Hepatocyte (in vitro differentiated cells): ENCODE measurements around the gene ZNF219. TPM values are rescaled to one million over a fixed set of nuclear protein-coding genes. Genes with fewer than 3 reads are reported as not detected.

ENCODE experiments used
- DNase-seq: peaks from one replicate; pipeline ENCODE4 v3.0.0-alpha.2; 2016; ENCODE audit warnings: low spot score
- H2AFZ ChIP-seq: fragments of 200-600 bp; sonication (generic); 2 replicates; pipeline ENCODE4 v1.6.0; 2016; ENCODE audit warnings: antibody characterized with exemption, mild to moderate bottlenecking
- H3K27ac ChIP-seq: fragments of 200-600 bp; sonication (generic); 2 replicates; pipeline ENCODE4 v1.5.1; 2016; ENCODE audit warnings: mild to moderate bottlenecking
- H3K27me3 ChIP-seq: fragments of 200-600 bp; sonication (generic); 2 replicates; pipeline ENCODE4 v1.6.1; 2016
- H3K36me3 ChIP-seq: fragments of 200-600 bp; sonication (generic); replicated peaks from 2 replicates; pipeline ENCODE4 v1.5.1; 2016; ENCODE audit warnings: low read depth; ENCODE audit not compliant: insufficient read depth
- H3K4me1 ChIP-seq: fragments of 200-600 bp; sonication (generic); 2 replicates; pipeline ENCODE4 v1.5.1; 2016; ENCODE audit warnings: mild to moderate bottlenecking, moderate library complexity; ENCODE audit not compliant: insufficient read depth
- H3K4me2 ChIP-seq: fragments of 200-600 bp; sonication (generic); 2 replicates; pipeline ENCODE4 v1.6.0; 2016
- H3K4me3 ChIP-seq: fragments of 200-600 bp; sonication (generic); 2 replicates; pipeline ENCODE4 v1.5.1; 2016; ENCODE audit warnings: mild to moderate bottlenecking
- H3K79me2 ChIP-seq: fragments of 200-600 bp; sonication (generic); 2 replicates; pipeline ENCODE4 v1.6.0; 2017; ENCODE audit warnings: mild to moderate bottlenecking
- H3K9me2 ChIP-seq: fragments of 200-600 bp; sonication (generic); replicated peaks from 2 replicates; pipeline ENCODE4 v1.6.0; 2017; ENCODE audit warnings: mild to moderate bottlenecking; ENCODE audit not compliant: insufficient read depth
- H3K9me3 ChIP-seq: fragments of 200-600 bp; sonication (generic); 2 replicates; pipeline ENCODE4 v1.5.1; 2016; ENCODE audit warnings: low read depth, mild to moderate bottlenecking
- H4K20me1 ChIP-seq: fragments of 200-600 bp; sonication (generic); 2 replicates; pipeline ENCODE4 v1.6.0; 2016; ENCODE audit warnings: mild to moderate bottlenecking; ENCODE audit not compliant: insufficient read depth, poor library complexity, severe bottlenecking
- EZH2 ChIP-seq: fragments of 200-600 bp; sonication (generic); IDR thresholded peaks from 2 replicates; pipeline ENCODE4 v1.6.1; 2016; ENCODE audit warnings: antibody characterized with exemption, mild to moderate bottlenecking, borderline replicate concordance
- EZH2phosphoT487 ChIP-seq: fragments of 200-600 bp; sonication (generic); IDR thresholded peaks from one replicate; pipeline ENCODE4 v1.6.1; 2018; ENCODE audit warnings: antibody characterized with exemption, mild to moderate bottlenecking, low read depth, moderate library complexity; ENCODE audit not compliant: unreplicated experiment, severe bottlenecking
- WGBS: methylation state at CpG from one replicate; pipeline ENCODE4 v1.1.6; 2016; ENCODE audit warnings: low lambda C conversion rate; ENCODE audit errors: missing lambda C conversion rate; 5-methylcytosine and 5-hydroxymethylcytosine counted together
- polyA plus RNA-seq: library from polyadenylated mRNA; unstranded; fragments of >200 nt; fragmentation: Nextera tagmentation; extraction: Ambion mirVana; gene quantifications from 2 replicates; pipeline ENCODE4 v1.2.1, GENCODE V29; 2016
- total RNA-seq: library from RNA; depleted of rRNA; stranded (reverse); fragments of >200 nt; gene quantifications from 2 replicates; pipeline ENCODE4 v1.2.3, GENCODE V29; 2014
- TF ChIP-seq, protein P1 (sequence below): fragments of 200-600 bp; sonication (generic); IDR thresholded peaks from 2 replicates; pipeline ENCODE4 v1.5.1; 2016; ENCODE audit warnings: antibody characterized with exemption, mild to moderate bottlenecking; ENCODE audit not compliant: poor library complexity

Gene ZNF219
- total and polyA plus RNA-seq, 2 experiments from 2014 or later: 25.1 to 29.5 TPM

- H3K4me1 ChIP-seq: peaks cover 16% of the 10 kb centered on the region
- H2AFZ ChIP-seq: no peak overlapping the region
- H3K79me2 ChIP-seq: peaks cover 26% of the 10 kb centered on the region
- H3K4me3 ChIP-seq: no peak overlapping the region
- no peaks in the 10 kb centered on the region for H3K27me3 ChIP-seq
- no peak overlapping the region for H3K27ac ChIP-seq
- no peak for TF ChIP-seq EZH2phosphoT487
- TF ChIP-seq, protein P1, sequence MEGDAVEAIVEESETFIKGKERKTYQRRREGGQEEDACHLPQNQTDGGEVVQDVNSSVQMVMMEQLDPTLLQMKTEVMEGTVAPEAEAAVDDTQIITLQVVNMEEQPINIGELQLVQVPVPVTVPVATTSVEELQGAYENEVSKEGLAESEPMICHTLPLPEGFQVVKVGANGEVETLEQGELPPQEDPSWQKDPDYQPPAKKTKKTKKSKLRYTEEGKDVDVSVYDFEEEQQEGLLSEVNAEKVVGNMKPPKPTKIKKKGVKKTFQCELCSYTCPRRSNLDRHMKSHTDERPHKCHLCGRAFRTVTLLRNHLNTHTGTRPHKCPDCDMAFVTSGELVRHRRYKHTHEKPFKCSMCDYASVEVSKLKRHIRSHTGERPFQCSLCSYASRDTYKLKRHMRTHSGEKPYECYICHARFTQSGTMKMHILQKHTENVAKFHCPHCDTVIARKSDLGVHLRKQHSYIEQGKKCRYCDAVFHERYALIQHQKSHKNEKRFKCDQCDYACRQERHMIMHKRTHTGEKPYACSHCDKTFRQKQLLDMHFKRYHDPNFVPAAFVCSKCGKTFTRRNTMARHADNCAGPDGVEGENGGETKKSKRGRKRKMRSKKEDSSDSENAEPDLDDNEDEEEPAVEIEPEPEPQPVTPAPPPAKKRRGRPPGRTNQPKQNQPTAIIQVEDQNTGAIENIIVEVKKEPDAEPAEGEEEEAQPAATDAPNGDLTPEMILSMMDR: peak; percentile 47
- H4K20me1 ChIP-seq: peaks cover 11% of the 10 kb centered on the region
- DNase-seq: no peak
- H3K9me3 ChIP-seq: no peaks in the 10 kb centered on the region
- H3K4me2 ChIP-seq: no peak overlapping the region
- H3K9me2 ChIP-seq: no peaks in the 10 kb centered on the region
- 98% methylated on average over 29 of the region's 45 CpGs for WGBS
- H3K36me3 ChIP-seq: no peaks in the 10 kb centered on the region
Measured at GRCh38 chr14:21090194-21090939, 8.1 kb downstream of the ZNF219 start.

- Histone ChIP-seq H3K27me3 (no peaks in the 10 kb centered on the region), H3K4me1 (peaks cover 12% of the 10 kb centered on the region), H3K79me2 (peaks cover 21% of the 10 kb centered on the region), H3K9me3 (no peaks in the 10 kb centered on the region), H3K27ac (no peak overlapping the region), H3K9me2 (no peaks in the 10 kb centered on the region), H3K4me3 (no peak overlapping the region), H4K20me1 (peaks cover 7% of the 10 kb centered on the region), H3K36me3 (no peaks in the 10 kb centered on the region), H2AFZ (no peak overlapping the region), H3K4me2 (no peak overlapping the region)
- 96% methylated on average over 5 of the region's 5 CpGs for WGBS
- TF ChIP-seq EZH2phosphoT487 (no peak), EZH2 (no peak)
- TF ChIP-seq, protein P1: no peak
- no peak for DNase-seq
Measured at GRCh38 chr14:21089877-21090193, 8.6 kb downstream of the ZNF219 start.

DNA sequence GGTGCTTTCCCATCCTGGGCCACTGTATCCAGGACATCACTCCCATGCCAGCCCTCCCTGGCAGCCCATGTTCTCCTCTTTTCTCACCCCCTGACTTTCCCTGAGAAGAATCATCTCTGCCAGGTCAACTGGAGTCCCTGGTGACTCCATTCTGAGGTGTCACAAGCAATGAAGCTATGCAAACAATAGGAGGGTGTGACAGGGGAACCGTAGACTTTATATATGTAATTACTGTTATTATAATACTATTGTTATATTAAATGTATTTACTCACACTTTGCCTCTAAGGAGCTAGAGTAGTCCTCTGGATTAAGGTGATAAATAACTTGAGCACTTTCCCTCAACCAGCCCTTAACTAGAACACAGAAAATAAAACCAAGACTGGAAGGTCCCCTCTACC is 9.2 kb downstream of the ZNF219 start:
- H3K27ac ChIP-seq: no peak overlapping the region
- no peak overlapping the region for H2AFZ ChIP-seq
- DNase-seq: no peak
- no peaks in the 10 kb centered on the region for H3K36me3 ChIP-seq
- H3K4me3 ChIP-seq: no peak overlapping the region
- peaks cover 6% of the 10 kb centered on the region for H4K20me1 ChIP-seq
- H3K4me1 ChIP-seq: peaks cover 7% of the 10 kb centered on the region
- no peak overlapping the region for H3K4me2 ChIP-seq
- 61% methylated on average over 1 of the region's 1 CpG for WGBS
- no peaks in the 10 kb centered on the region for H3K27me3 ChIP-seq
- H3K9me2 ChIP-seq: no peaks in the 10 kb centered on the region
- no peak for TF ChIP-seq EZH2phosphoT487
- no peak for TF ChIP-seq EZH2
- TF ChIP-seq, protein P1: no peak
- no peaks in the 10 kb centered on the region for H3K9me3 ChIP-seq
- H3K79me2 ChIP-seq: peaks cover 20% of the 10 kb centered on the region
